ENCODE results near the gene ABCB6. TPM values are rescaled to one million over a fixed set of nuclear protein-coding genes. Genes with fewer than 3 reads are reported as not detected.

Gene ABCB6
- total and polyA plus RNA-seq, 10 of the 15 experiments (the other 5 are each of a cell fraction or from before 2014, with no cell fraction given): 2.3 to 22.1 (median 13.8) TPM

DNA sequence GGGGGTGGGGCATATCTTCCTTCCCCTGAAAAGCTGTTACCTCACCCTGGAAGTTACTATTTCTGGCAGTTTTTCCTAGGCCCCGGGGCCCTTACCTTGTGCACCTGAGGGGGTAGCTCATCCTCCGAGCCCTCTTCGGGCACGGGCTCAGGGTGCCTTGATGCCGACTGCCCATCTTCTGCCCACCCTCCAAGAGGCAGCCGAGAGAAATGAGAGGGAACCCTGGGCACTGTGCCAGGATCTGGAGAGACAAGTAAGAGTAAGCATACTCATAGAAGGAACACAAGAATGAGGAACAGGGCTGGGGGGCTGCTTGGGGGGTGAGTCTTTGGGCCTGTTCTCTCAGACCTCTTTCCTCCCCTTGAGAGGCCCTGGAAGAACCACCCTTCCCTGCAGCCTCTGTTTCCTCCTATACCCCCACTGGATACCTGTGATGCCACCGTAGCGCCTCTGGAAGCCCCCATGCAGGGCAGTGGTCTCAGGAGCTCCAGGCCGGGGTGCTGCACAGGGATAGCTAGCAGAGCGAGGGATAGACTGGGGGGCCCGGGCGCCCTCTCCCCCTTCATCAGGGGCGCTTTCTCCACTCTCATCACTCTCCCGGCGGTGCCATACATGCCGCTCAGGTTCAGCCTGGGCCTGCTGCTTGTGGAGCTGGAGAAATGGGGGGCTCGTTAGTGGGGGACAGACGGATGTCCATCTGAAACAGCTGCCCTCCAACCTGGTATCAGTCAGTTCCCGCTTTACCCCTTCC is 2.1 kb upstream of the ABCB6 start:
- peaks cover 14% of the 10 kb centered on the region for H3K79me2 ChIP-seq (ENCODE audit: control insufficient read depth, insufficient read depth, low read length)
- H3K9me3 ChIP-seq (replicated peaks; ENCODE audit: control insufficient read depth, insufficient read depth, low read length): no peaks in the 10 kb centered on the region
- CTCF ChIA-PET: interaction anchor here (0.9 kb wide), 1 partner anchor 25 kb away, joined by 3 read pairs; no protein-coding TSS in a partner anchor
- H3K27me3 ChIP-seq (replicated peaks in 1 of 2; ENCODE audit: control insufficient read depth in 2 of 2, insufficient read depth in 2 of 2, low read length in 1 of 2): no peaks in the 10 kb centered on the region
- SMC1A ChIA-PET (ENCODE audit: uncharacterized antibody, unreplicated experiment): interaction anchor here (1.1 kb wide), 1 partner anchor 11 kb away, joined by 3 read pairs; no protein-coding TSS in a partner anchor
- H3K27ac ChIP-seq (ENCODE audit: control insufficient read depth, insufficient read depth): no peak overlapping the region
- peaks cover 16% of the 10 kb centered on the region for H3K4me1 ChIP-seq (ENCODE audit: control insufficient read depth, insufficient read depth, low read length)
- DNase-seq (ENCODE audit: low read depth, low spot score) (no peak), FAIRE-seq (no peak), ATAC-seq (no peak)
- no peak overlapping the region for H3K4me2 ChIP-seq (ENCODE audit: control insufficient read depth, insufficient read depth)
- intact Hi-C loops (cut with micrococcal nuclease; ENCODE audit: unreplicated experiment): no loop called here
- H2AFZ ChIP-seq (ENCODE audit: control insufficient read depth, low read depth, low read length): no peak overlapping the region
- no peaks in the 10 kb centered on the region; the same call in 1 of the 2 replicates for H4K20me1 ChIP-seq (ENCODE audit: control insufficient read depth, insufficient read depth)
- RAD21 ChIA-PET (ENCODE audit: unreplicated experiment): interaction anchor here (0.7 kb wide), 1 partner anchor 57 kb away, joined by 3 read pairs; no protein-coding TSS in a partner anchor
- H3K36me3 ChIP-seq (ENCODE audit: control insufficient read depth in 2 of 2, insufficient read depth in 2 of 2, low read length in 1 of 2): peaks cover 14 to 30% of the 10 kb centered on the region in 2 experiments
- no peak overlapping the region for H3K4me3 ChIP-seq
- 95% methylated on average over 19 of the region's 19 CpGs for WGBS (ENCODE audit: insufficient coverage, insufficient replicate concordance, low lambda C conversion rate, missing lambda C conversion rate)
- no TSS peak for BruUV-seq (replicated peaks)
- in situ Hi-C loops (cut with MboI): no loop called here
- no peak overlapping the region for H3K9ac ChIP-seq (ENCODE audit: control insufficient read depth, insufficient read depth, low read length)
- TF ChIP-seq EGR1 (IDR thresholded peaks at IDR 0.05; ENCODE audit: borderline replicate concordance in 1 of 2, low read depth in 2 of 2, low read length in 2 of 2) (no peak), SREBF1 (IDR thresholded peaks at IDR 0.05; ENCODE audit: low read length) (no peak), SREBF2 (IDR thresholded peaks at IDR 0.05; ENCODE audit: low read length) (no peak), ZNF622 (IDR thresholded peaks at IDR 0.05) (no peak), LARP7 (IDR thresholded peaks at IDR 0.05) (no peak), SMAD1 (IDR thresholded peaks at IDR 0.05; ENCODE audit: low read depth, partially characterized antibody) (no peak)
- TF ChIP-seq, protein P1, sequence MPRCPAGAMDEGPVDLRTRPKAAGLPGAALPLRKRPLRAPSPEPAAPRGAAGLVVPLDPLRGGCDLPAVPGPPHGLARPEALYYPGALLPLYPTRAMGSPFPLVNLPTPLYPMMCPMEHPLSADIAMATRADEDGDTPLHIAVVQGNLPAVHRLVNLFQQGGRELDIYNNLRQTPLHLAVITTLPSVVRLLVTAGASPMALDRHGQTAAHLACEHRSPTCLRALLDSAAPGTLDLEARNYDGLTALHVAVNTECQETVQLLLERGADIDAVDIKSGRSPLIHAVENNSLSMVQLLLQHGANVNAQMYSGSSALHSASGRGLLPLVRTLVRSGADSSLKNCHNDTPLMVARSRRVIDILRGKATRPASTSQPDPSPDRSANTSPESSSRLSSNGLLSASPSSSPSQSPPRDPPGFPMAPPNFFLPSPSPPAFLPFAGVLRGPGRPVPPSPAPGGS (IDR thresholded peaks at IDR 0.05; ENCODE audit: borderline replicate concordance, insufficient read depth, low read depth, low read length, poor library complexity, severe bottlenecking): no peak
- TF ChIP-seq, protein P2, sequence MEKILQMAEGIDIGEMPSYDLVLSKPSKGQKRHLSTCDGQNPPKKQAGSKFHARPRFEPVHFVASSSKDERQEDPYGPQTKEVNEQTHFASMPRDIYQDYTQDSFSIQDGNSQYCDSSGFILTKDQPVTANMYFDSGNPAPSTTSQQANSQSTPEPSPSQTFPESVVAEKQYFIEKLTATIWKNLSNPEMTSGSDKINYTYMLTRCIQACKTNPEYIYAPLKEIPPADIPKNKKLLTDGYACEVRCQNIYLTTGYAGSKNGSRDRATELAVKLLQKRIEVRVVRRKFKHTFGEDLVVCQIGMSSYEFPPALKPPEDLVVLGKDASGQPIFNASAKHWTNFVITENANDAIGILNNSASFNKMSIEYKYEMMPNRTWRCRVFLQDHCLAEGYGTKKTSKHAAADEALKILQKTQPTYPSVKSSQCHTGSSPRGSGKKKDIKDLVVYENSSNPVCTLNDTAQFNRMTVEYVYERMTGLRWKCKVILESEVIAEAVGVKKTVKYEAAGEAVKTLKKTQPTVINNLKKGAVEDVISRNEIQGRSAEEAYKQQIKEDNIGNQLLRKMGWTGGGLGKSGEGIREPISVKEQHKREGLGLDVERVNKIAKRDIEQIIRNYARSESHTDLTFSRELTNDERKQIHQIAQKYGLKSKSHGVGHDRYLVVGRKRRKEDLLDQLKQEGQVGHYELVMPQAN (conservative IDR thresholded peaks at IDR 0.05): no peak
- POLR2A ChIA-PET: interaction anchor here (0.7 kb wide), 1 partner anchor 8 kb away, joined by 4 read pairs; no protein-coding TSS in a partner anchor

Data from GM12878 (cell line).